ENCODE data around the gene ULK4.
A peak's percentile ranks its signal among the peaks of the same experiment; 100 is the strongest.
"Not testable (repeated sequence)": the region's sequence is repeated elsewhere in the genome, so short reads cannot be mapped to it uniquely, and the experiment has no call there.

The ULK4 gene

DNA sequence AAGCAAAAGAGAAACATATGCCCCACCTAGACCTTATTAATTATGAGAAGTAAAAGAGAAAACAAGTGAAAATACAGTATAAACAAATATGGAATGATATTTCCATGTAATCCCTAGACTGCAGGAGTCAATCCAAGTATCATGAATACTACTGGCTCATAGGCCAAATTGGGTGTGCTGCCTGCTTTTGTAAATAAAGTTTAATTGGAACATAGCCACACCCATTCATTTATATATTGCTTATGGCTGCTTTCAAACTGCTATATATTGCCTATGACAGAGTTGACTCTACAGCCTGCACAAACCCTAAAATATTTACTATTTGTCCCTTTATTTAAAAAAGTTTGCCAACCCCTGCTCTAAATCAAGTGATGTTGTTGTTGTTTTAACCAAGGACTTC lies 5.3 kb downstream of the ULK4 start:
- DNase-seq, result no peak

DNA sequence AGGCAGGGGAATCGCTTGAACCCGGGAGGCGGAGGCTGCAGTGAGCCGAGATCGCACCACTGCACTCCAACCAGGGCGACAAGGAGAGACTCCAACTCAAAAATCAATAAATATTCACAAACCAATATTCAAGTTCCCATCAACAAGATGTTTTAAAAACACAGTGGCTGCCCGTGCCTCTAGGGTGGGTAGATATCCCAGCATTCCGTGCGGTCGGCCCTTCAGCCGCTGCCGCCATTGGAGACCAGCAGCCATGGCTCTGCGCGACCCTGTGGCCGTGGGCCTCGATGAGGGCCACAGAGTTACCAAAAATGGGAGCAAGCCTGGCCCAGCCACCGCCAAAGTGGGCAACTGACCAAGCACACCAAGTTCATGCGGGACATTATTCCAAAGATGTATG lies 6.7 kb downstream of the ULK4 start:
- DNase-seq, result no peak

GRCh38 chr3:41943311-41943843 lies 18.5 kb downstream of the ULK4 start:
- no peak for DNase-seq

DNA sequence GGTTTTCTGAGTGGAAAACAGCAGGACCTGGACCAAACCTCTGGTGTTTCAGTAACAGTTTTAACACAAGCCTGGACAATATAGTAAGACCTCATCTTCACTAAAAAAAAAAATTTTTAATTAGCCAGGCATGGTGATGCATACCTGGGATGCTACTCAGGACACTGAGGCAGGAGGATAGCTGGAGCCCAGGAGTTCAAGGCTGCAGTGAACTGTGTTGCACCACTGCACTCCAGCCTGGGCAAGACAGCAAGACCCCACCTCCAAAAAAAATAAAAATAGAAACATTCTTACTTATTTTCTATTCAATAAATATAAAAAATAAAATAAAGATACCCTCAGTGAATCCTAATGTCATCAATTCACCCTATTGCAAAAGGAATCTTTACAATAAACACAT lies 21.5 kb downstream of the ULK4 start:
- DNase-seq, result no peak

- no peak for DNase-seq
Observed at GRCh38 chr3:41936384-41936783, 25.5 kb downstream of the ULK4 start.

- DNase-seq, result no peak
Observed at GRCh38 chr3:41933154-41933676, 28.7 kb downstream of the ULK4 start.

- no peak for DNase-seq
Observed at GRCh38 chr3:41932464-41932863, 29.4 kb downstream of the ULK4 start.

- DNase-seq, result no peak
Observed at GRCh38 chr3:41920406-41920965, 41.4 kb downstream of the ULK4 start.

DNA sequence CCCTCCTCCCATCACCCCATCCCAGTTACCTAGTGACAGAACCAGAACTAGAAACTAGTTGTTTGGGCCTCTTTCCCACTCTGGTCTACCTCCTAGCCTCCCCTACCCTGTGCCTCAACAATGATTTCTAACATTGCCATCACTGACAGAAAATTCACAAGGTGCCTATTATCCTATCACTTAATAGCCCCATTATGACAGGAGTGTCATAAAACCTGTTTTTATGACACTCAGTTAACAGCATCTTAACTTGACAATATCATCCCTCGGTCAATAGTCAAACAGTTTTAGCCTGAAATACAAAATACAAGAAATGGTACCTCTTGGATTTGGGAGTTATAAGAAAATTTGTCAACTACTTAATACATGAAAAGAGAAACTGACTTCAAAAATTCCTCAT lies 46.5 kb downstream of the ULK4 start:
- DNase-seq, result no peak

DNA sequence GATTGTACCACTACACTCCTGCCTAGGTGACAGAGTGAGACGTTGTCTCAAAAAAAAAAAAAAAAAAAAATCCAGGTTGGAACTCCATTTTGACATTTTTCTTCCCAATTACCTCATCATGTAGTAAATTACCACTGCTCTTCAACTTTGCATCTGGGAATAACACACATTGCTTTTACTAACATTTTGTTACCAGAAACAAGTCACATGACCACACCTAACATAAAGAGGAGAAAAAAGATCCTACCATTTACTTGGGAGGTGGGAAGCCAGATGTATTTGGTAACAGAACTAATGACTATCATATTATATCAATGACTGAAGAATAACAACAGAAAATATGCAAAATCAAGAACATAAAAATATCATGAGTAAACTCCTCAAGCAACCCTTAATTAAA lies 49.6 kb downstream of the ULK4 start:
- DNase-seq, result no peak

DNA sequence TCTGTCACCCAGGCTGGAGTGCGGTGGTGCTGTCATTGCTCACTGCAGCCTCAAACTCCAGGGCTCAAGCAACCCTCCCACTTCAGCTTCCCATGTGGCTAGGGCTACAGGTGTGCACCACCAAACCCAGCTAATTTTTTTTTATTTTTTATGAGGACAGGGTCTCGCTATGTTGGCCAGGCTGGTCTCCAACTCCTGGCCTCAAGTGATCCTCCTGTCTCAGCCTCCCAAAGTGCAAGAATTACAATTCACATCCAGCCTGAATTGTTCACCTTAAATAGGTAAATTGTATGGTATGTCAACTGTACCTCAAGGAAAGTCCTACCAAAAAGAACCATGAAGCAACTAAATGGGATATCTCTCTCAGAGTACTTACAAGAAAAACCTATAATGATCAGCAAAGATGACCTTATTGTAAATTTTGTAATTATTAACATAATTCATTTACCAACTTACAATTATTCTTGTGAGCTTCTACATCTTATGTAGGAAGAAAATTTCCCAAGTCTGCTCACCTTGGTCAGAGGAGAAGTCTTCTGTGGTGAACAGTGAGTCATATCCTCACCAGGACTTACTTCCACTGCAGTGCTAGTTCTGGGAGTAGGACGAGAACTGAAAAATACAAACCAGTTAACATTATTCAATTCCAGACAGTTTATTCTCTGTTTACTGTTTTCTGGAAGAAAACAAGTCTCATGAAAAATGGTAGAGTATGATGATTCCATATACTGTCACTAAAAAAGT lies 54.4 kb downstream of the ULK4 start:
- peak; percentile 20 for DNase-seq

- no peak for DNase-seq
Observed at GRCh38 chr3:41900265-41900664, 61.6 kb downstream of the ULK4 start.

DNA sequence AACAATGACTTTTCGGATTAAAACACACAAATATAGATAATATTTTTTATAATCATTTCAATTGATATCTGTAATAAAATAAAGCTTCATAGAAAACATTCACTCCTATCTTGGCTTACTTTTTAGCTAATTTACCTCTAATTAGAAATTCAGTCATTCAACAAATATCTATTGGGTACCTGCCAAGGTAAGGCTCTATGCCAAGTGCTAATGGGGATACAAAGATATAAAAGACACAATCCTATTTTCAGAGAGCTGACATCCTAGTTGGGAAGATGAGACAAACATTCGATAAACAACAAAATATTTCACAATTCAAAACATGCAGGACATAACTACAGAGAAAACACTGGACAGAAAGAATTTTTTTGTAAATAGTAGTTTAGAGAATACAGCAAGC lies 63.3 kb downstream of the ULK4 start:
- DNase-seq, result no peak

- DNase-seq, result peak; percentile 20
Observed at GRCh38 chr3:41893977-41894376, 67.9 kb downstream of the ULK4 start.

DNA sequence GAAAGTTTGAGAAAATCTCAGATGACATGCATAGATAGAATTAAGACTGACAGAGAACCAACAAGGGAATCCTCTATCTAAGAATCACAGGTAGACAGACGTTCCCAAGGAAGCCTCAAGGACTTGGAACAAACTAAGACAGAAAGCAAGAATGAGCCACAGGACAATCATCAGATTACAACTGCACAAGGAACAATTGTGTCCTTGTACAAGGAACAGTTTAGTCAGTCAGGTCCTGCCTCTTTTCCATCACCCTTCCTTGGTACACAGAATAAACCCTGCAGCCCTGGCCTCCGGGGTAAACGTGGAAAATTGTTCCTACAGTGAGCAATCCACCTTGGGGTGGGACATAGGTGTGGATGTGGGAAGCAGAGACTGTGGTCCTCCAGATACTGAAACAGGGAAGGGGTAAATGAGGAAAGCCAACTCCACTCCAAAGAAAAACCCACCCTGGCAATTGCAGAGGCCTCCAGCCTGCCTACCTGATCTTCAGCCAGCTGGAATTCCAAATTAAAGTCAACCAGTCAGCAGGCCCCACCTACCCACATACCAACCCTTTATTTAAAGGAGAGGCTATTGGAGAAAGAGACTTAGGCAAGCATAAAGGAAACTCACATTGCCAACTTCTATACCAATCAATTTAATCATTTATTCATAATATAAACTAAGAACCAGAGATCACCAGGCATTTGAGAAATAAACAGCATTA lies 73.4 kb downstream of the ULK4 start:
- DNase-seq, result no peak

DNA sequence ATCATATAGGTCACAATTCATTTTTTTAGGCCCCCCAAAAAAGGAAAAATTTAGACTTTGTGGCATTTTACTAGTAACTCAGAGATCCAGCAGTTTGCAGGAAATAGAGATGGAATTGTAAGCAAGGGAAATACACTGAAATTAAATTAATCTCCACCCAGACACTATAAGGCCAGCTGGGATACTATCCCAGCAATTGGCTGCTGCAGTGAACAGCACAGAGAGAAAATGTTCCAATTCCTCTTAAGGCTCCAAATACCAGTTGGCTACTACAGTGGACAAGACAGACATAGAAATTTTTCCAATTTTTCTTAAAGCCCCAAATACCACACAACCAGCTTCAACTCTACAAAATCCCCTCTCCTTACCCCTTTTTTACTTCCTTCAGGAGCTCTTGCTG lies 78.9 kb downstream of the ULK4 start:
- DNase-seq, result no peak

DNA sequence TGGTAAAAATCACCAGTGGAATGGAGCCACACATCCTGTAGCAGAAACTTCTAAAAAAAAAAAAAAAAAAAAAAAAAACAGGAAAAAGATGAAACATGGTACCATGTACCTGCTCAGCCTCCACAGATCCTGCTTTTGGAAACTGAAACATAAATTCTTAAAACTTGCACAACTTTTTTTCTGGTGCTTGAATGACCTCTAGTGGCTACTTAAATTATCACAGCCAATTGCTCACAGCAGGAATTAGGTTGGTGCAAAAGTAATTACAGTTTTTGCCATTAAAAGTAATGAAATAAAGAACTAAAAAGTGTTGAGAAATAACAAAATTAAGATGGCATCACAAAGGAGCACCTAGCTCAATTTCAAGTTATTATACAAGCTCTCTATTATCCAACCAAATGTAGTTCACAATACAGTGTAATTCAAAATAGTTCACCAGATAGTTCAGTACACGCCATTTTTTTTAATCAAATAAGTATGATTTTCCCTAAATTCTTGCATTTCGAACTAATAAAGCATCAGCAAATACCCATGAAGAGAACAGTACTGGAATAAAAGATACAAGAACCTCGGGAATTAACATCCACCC lies 80.6 kb downstream of the ULK4 start:
- peak; percentile 50 for DNase-seq

DNA sequence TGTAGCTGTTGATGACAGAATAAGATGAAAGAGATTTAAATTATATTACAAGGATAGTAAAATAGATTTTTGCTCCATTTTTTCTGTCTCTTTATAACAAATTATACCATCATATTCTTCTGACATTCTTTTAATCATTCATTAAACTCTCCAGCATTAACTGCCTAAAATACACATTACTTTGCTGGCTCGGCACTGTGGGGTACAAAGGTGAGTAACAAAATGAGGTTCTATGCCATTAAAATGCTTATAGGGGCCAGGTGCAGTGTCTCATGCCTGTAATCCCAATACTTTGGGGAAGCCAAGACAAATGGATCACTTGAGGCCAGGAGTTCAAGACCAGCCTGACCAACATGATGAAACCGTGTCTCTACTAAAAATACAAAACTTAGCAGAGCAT lies 81.5 kb downstream of the ULK4 start:
- no peak for DNase-seq

GRCh38 chr3:41877741-41878140 lies 84.2 kb downstream of the ULK4 start:
- DNase-seq, result not testable (repeated sequence)

DNA sequence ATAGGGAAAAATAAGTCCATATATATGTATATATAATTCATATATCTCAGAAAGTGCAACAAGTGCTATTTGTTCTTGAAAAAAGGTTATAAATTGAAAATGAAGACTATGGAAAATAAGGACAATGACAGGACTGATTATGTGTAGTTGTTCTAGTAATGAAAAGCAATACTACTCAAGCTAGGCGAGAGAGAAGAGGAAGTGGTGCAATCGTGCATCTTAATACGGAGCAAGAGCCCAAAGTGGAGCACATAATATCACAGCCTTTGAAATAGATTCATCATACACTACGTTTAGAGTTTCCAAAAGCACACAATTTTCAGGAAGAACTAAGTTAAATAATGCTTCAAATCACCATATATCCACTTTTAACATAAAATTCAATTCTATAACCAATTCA lies 87.9 kb downstream of the ULK4 start:
- DNase-seq, result no peak

- DNase-seq, result no peak
Observed at GRCh38 chr3:41872157-41872556, 89.7 kb downstream of the ULK4 start.

- no peak for DNase-seq
Observed at GRCh38 chr3:41867533-41867932, 94.4 kb downstream of the ULK4 start.

- no peak for DNase-seq
Observed at GRCh38 chr3:41866298-41866697, 95.6 kb downstream of the ULK4 start.

DNA sequence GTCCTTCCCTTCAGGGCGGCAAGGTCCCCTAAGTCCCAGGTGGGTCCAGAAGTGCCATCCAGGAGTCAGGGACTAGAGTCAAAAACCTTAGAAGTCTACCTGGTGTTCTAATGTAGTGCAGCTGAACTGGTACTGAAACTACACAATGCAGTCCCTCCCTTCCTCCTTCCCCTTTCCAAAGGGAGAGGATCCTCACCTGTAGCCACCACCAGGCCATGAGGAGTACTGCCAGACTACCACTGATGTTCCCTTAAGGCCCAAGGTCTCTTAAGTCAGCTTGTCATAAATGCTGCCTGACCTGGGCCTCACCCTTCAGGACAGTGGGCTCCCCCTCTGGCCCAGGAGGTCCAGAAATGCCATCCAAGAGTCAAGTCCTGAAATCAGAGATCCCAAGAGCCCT lies 98.9 kb downstream of the ULK4 start:
- no peak for DNase-seq

Measured in activated CD4-positive, alpha-beta T cell treated with anti-CD3 and anti-CD28 coated beads, Interleukin-10, Interleukin-2, amounts not matched to agents 100 ng/mL and 50 ng/mL, durations not matched to agents 16 hours and 8 hours (primary cell).